ENCODE data around the gene MAPK8IP3.
"Not testable (repeated sequence)": the region's sequence is repeated elsewhere in the genome, so short reads cannot be mapped to it uniquely, and the experiment has no call there.

MAPK8IP3 gene

DNA sequence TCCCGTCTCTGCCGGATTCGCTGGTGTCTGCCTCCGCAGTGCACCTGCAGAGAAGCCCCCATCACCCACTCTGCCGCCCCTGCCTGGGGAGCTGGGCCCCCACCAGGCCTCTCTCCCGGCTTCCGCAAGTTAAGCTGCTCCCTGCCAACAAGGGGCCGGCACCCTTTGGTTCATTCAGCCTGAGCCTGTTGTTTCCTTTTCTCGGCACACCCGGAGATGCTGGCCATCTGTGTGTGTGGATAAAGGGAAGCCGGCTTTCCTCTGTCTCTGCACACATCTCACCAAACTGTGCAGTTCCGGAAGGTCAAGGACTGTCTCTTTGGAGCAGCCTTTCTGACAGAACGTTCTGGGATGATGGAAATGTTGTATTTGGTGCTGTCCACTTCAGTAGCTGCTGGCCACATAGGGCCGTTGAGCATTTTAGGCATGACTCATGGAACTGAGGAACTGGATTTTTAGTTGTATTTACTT lies 6.8 kb downstream of the MAPK8IP3 start:
- TF ChIP-seq ZFX (IDR thresholded peaks at IDR 0.05; ENCODE audit: borderline replicate concordance), result no peak
- TF ChIP-seq, protein P1, sequence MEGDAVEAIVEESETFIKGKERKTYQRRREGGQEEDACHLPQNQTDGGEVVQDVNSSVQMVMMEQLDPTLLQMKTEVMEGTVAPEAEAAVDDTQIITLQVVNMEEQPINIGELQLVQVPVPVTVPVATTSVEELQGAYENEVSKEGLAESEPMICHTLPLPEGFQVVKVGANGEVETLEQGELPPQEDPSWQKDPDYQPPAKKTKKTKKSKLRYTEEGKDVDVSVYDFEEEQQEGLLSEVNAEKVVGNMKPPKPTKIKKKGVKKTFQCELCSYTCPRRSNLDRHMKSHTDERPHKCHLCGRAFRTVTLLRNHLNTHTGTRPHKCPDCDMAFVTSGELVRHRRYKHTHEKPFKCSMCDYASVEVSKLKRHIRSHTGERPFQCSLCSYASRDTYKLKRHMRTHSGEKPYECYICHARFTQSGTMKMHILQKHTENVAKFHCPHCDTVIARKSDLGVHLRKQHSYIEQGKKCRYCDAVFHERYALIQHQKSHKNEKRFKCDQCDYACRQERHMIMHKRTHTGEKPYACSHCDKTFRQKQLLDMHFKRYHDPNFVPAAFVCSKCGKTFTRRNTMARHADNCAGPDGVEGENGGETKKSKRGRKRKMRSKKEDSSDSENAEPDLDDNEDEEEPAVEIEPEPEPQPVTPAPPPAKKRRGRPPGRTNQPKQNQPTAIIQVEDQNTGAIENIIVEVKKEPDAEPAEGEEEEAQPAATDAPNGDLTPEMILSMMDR (IDR thresholded peaks at IDR 0.05), result no peak
- no peak overlapping the region for H3K27ac ChIP-seq

DNA sequence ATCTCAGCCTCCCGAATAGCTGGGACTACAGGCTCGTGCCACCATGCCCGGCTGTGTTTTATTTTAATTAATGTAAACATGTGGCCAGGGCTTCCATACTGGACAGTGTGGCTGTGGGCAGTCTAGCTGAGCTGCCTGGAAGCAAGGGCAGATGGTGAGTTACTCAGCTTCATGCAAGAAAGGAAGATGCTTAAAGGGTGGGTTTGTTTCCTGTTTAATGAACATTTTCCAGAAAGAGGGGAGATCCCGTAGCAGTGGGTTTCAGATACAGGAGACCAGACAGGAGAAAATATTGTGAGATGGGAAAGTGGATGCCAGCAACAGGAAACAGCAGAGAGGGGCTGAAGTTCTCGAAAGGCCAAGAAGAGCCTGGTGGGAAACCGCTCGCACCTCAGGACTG lies 7.3 kb downstream of the MAPK8IP3 start:
- no peak overlapping the region for H3K27ac ChIP-seq
- TF ChIP-seq, protein P1 (IDR thresholded peaks at IDR 0.05), result no peak
- TF ChIP-seq ZFX (IDR thresholded peaks at IDR 0.05; ENCODE audit: borderline replicate concordance), result no peak

DNA sequence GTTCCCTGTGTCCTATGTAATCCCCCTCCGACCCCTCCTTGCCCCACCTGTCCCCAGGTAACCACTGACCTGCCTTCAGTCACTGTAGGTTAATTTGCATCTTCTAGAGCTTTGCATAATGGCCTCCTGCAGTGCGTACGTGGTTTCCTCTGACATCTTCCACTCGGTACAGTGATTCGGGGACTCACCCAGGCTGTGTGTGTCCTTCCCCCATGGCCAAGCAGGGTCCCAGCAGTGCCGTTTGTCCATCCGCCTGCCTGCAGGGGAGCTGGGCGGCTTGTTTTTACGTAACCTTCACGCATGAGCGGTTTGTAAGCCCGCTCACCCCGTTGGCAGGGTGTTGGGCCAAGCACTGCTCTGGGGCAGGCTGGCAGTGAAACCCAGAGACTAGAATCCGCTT lies 7.9 kb downstream of the MAPK8IP3 start:
- H3K27ac ChIP-seq, result no peak overlapping the region
- TF ChIP-seq, protein P1 (IDR thresholded peaks at IDR 0.05), result no peak
- no peak for TF ChIP-seq ZFX (IDR thresholded peaks at IDR 0.05; ENCODE audit: borderline replicate concordance)

DNA sequence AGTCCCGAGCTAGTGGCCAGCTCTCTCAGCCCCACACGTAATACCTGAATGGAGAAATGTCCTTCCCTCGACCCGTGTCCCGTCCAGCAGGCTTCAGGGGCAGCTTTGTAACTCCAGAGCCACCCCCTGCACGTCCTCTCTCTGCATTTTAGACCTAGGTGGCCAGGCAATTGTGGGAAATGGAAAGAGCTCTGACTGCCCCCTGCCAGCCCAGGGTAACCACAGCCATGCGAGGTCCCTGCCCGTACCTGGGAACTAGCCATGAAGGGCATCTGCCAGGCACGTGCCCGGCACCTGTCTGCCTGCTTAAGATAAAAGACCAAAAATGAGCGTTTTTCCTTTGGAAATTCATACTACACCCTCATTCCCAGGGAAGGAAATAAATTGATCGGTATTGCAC lies 9.2 kb downstream of the MAPK8IP3 start:
- H3K27ac ChIP-seq, result no peak overlapping the region
- TF ChIP-seq ZFX (IDR thresholded peaks at IDR 0.05; ENCODE audit: borderline replicate concordance), result no peak
- TF ChIP-seq, protein P1 (IDR thresholded peaks at IDR 0.05), result no peak

DNA sequence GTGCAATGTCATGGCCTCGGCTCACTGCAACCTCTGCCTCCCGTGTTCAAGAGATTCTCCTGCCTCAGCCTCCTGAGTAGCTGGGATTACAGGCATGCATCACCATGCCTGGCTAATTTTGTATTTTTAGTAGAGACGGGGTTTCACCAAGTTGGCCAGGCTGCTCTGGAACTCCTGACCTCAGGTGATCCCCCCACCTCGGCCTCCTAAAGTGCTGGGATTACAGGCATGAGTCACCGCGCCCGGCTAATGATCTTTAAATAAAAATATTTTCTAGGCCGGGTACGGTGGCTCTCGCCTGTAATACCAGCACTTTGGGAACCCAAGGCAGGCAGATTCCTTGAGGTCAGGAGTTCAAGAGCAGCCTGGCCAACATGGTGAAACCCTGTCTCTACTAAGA lies 12.2 kb downstream of the MAPK8IP3 start:
- H3K27ac ChIP-seq, result not testable (repeated sequence)

DNA sequence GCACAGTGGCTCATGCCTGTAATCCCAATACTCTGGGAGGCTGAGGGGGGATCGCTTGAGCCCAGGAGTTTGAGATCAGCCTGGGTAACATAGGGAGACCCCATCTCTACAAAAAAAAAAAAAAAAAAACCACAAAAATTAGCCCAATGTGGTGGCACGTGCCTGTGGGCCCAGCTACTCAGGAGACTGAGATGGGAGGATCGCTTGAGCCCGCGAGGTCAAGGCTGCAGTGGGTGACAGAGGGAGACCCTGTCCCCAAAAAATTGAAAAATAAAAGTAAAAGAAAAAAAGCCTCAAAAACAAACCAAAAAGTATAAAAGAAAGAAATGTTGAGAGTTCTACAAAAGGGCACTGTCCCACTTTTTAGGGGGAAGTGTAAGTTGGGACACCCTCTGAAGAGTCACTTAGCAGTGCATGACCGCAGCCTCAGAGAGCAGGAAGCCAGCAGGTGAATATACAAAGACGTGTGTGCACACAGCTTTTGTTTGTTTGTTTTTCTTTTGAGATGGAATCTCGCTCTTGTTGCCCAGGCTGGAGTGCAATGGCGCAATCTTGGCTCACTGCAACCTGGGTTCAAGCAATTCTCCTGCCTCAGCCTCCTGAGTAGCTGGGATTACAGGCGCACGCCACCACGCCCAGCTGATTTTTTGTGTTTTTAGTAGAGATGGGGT lies 13.7 kb downstream of the MAPK8IP3 start:
- peak overlapping the region; percentile 30 for H3K27ac ChIP-seq

DNA sequence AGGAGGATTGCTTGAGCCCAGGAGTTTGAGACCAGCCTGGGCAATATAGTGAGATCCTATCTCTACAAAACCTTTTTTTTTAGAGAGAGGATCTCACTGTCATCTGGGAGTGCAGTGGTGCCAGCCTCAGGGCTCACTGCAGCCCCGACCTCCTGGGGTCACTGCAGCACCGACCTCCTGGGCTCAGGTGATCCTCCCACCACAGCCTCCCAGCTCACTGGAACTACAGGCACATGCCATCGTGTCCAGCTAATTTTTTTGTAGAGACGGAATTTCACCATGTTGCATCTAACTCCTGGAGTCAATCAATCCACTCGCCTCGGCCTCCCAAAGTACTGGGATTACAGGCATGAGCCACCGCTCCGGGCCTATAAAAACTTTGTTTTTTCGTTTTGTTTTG lies 15.4 kb downstream of the MAPK8IP3 start:
- TF ChIP-seq, protein P1 (IDR thresholded peaks at IDR 0.05), result no peak
- TF ChIP-seq ZFX (IDR thresholded peaks at IDR 0.05; ENCODE audit: borderline replicate concordance), result no peak
- no peak overlapping the region for H3K27ac ChIP-seq

DNA sequence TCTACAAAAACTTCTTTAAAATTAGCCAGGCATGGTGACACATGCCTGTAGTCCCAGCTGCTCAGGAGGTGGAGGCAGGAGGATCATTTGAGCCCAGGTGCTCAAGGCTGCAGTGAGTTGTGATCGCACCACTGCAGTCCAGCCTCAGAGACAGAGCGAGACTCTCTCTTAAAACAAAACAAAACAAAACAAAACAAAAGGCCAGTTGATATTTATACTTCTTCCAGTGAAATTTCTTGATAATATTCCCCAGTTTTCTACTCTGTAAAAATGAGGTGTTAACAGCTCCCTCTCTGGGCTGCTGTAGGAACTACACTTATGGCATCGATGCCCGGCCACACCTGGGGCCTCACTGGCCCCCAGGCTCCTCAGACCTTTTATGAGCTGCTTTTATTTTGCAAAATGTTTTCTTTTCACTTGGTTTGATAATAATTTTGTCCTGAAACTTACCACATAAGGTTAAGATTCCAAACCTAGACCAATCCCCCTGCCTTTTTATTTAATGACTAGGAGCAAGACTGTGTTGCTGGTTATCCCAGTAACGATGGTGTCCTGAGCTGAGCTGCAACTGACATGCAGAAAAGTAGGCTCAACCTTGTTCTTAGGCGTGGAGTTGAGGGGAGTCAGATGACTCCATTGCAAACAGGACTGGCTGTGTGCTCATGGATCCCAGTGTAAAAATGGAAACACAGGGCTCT lies 17.6 kb downstream of the MAPK8IP3 start:
- H3K27ac ChIP-seq, result no peak overlapping the region
- TF ChIP-seq, protein P1 (IDR thresholded peaks at IDR 0.05), result peak; percentile 84
- no peak for TF ChIP-seq ZFX (IDR thresholded peaks at IDR 0.05; ENCODE audit: borderline replicate concordance)

Measured in 22Rv1 (cell line).